ENCODE measurements around the gene NLGN1.

DNA sequence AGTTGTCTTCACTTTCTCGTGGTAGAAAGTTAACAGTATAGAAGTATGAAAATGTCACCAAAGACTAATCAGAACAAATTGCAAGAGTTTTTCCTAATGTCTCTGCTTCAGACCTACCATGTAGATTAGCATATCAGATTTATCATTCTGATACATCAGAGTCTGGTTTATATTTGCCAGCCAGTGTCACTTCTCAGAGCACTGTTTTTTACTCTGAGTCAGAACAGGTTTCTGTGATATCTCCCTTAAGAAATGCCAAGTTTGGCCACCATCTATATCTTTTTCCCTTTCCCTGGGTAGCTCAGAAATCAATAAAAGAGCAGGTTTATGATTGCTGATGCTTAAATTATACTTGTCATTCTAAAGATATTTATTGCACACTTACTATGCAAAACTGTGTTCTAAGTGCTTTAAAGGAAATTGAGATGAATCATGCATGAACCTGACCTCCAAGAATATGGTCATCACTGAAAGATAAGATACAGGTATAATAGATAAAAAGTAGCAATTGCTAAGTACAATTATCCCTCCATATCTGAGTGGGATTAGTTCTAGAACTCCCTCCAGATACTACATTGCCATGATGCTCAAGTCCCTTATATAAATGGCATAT, 788.9 kb downstream of the NLGN1 start:
- TF ChIP-seq, protein P1, sequence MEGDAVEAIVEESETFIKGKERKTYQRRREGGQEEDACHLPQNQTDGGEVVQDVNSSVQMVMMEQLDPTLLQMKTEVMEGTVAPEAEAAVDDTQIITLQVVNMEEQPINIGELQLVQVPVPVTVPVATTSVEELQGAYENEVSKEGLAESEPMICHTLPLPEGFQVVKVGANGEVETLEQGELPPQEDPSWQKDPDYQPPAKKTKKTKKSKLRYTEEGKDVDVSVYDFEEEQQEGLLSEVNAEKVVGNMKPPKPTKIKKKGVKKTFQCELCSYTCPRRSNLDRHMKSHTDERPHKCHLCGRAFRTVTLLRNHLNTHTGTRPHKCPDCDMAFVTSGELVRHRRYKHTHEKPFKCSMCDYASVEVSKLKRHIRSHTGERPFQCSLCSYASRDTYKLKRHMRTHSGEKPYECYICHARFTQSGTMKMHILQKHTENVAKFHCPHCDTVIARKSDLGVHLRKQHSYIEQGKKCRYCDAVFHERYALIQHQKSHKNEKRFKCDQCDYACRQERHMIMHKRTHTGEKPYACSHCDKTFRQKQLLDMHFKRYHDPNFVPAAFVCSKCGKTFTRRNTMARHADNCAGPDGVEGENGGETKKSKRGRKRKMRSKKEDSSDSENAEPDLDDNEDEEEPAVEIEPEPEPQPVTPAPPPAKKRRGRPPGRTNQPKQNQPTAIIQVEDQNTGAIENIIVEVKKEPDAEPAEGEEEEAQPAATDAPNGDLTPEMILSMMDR (IDR thresholded peaks at IDR 0.05 in 2 of 3, conservative IDR thresholded peaks at IDR 0.05 in 1 of 3; ENCODE audit: borderline replicate concordance in 1 of 3, insufficient read depth in 1 of 3, low read depth in 2 of 3, low read length in 2 of 3), result no peak
- no peak for TF ChIP-seq POLR2AphosphoS5 (IDR thresholded peaks at IDR 0.05; ENCODE audit: low read depth, low read length)
- TF ChIP-seq EZH2 (IDR thresholded peaks at IDR 0.05), result no peak
- no peak for TF ChIP-seq POLR2A (IDR thresholded peaks at IDR 0.05; ENCODE audit: borderline replicate concordance, extremely low read depth, insufficient read depth, insufficient read length)
- TF ChIP-seq EZH2phosphoT487 (IDR thresholded peaks at IDR 0.05; ENCODE audit: borderline replicate concordance), result no peak
- no peak for TF ChIP-seq SP1 (IDR thresholded peaks at IDR 0.05; ENCODE audit: low read depth)
- no peak for TF ChIP-seq JUND (IDR thresholded peaks at IDR 0.05)
